K562 treated with DMSO at 1 percent for 4 hours (cell line): ENCODE data around the gene ZNF473. TPM values are rescaled to one million over a fixed set of nuclear protein-coding genes. Genes with fewer than 3 reads are reported as not detected.

Experiments used
- total RNA-seq: library from RNA; unstranded; fragments of 300-600 nt; gene quantifications from 2 replicates; pipeline ENCODE4 v1.2.3, GENCODE V29; 2022; ENCODE audit not compliant: insufficient read depth

The ZNF473 gene
- 8.5 and 9.6 TPM in 2 replicates for total RNA-seq

GRCh38 chr19:50025794-50026549 is at the start of gene ZNF473:
Gene ZNF473 (plus strand): TSS chr19:50026005. CDS start chr19:50031083, 5,078 bp downstream.

GRCh38 chr19:50025022-50025793 is 597 bp upstream of the ZNF473 start, which contains the start of gene VRK3:
Gene VRK3 (minus strand): TSS chr19:50025372. CDS start chr19:50016162, 9,210 bp downstream.

Other genes starting within 250 kb of the ZNF473 start
- gene FUZ, start 212.7 kb upstream of the ZNF473 start, total RNA-seq, result 6.1 and 8.6 TPM in 2 replicates
- gene MED25, start 207.7 kb upstream of the ZNF473 start, total RNA-seq, result 69.4 and 83.8 TPM in 2 replicates
- gene PTOV1, start 174.8 kb upstream of the ZNF473 start, total RNA-seq, result 179 and 225 TPM in 2 replicates
- gene PNKP, start 158.4 kb upstream of the ZNF473 start, total RNA-seq, result 40.0 and 53.0 TPM in 2 replicates
- gene AKT1S1, start 148.7 kb upstream of the ZNF473 start, total RNA-seq, result 57.2 and 59.0 TPM in 2 replicates
- gene TBC1D17, start 148.3 kb upstream of the ZNF473 start, total RNA-seq, result 12.7 and 15.4 TPM in 2 replicates
- gene IL4I1, start 129.1 kb upstream of the ZNF473 start, total RNA-seq, result 0.91 and 2.2 TPM in 2 replicates
- gene ATF5, start 96.8 kb upstream of the ZNF473 start, total RNA-seq, result 761 and 891 TPM in 2 replicates
- 53.4 and 64.9 TPM in 2 replicates for gene NUP62, start 96.5 kb upstream of the ZNF473 start, total RNA-seq
- gene SIGLEC11, start 64.8 kb upstream of the ZNF473 start, total RNA-seq, result not detected in 2 replicates
- 54.3 and 54.6 TPM in 2 replicates for gene VRK3, start 633 bp upstream of the ZNF473 start, total RNA-seq
- not detected in 2 replicates for gene IZUMO2, start 137.3 kb downstream of the ZNF473 start, total RNA-seq
- gene MYH14, start 177.6 kb downstream of the ZNF473 start, total RNA-seq, result 1.3 and 1.9 TPM in 2 replicates